GM23248 (cell line): ENCODE data around the gene BAIAP2L2. TPM values are rescaled to one million over a fixed set of nuclear protein-coding genes. Genes with fewer than 3 reads are reported as not detected.

Source experiments
- DNase-seq: peaks from one replicate; pipeline ENCODE4 v3.0.0-alpha.2; 2015
- H2AFZ ChIP-seq: fragments of 200-600 bp; sonication (generic); 2 replicates; pipeline ENCODE4 v1.6.1; 2016; ENCODE audit warnings: antibody characterized with exemption
- H3F3A ChIP-seq: fragments of 200-600 bp; sonication (generic); 2 replicates; pipeline ENCODE4 v1.6.1; 2016; ENCODE audit warnings: mild to moderate bottlenecking, antibody characterized with exemption, mixed run types; ENCODE audit not compliant: insufficient read depth
- H3K27ac ChIP-seq: fragments of 200-600 bp; sonication (generic); 2 replicates; pipeline ENCODE4 v1.5.1; 2016; ENCODE audit warnings: mild to moderate bottlenecking
- H3K27me3 ChIP-seq: fragments of 200-600 bp; sonication (generic); replicated peaks from 2 replicates; pipeline ENCODE4 v1.6.1; 2016; ENCODE audit warnings: mild to moderate bottlenecking; ENCODE audit not compliant: insufficient read depth
- H3K36me3 ChIP-seq: fragments of 200-600 bp; sonication (generic); 2 replicates; pipeline ENCODE4 v1.6.1; 2016; ENCODE audit warnings: low read depth, mild to moderate bottlenecking
- H3K4me1 ChIP-seq: fragments of 200-600 bp; sonication (generic); 2 replicates; pipeline ENCODE4 v1.6.1; 2016; ENCODE audit warnings: mild to moderate bottlenecking; ENCODE audit not compliant: insufficient read depth
- H3K4me2 ChIP-seq: fragments of 200-600 bp; sonication (generic); one replicate; pipeline ENCODE4 v1.6.1; 2016; ENCODE audit warnings: mild to moderate bottlenecking; ENCODE audit not compliant: unreplicated experiment
- H3K4me3 ChIP-seq: fragments of 200-600 bp; sonication (generic); 2 replicates; pipeline ENCODE4 v1.5.1; 2016; ENCODE audit warnings: mild to moderate bottlenecking
- H3K79me2 ChIP-seq: fragments of 200-600 bp; sonication (generic); 2 replicates; pipeline ENCODE4 v1.6.1; 2016; ENCODE audit warnings: mild to moderate bottlenecking; ENCODE audit not compliant: insufficient read depth
- H3K9ac ChIP-seq: fragments of 200-600 bp; sonication (generic); 2 replicates; pipeline ENCODE4 v1.6.1; 2016; ENCODE audit warnings: mild to moderate bottlenecking
- H3K9me2 ChIP-seq: fragments of 200-600 bp; sonication (generic); 2 replicates; pipeline ENCODE4 v1.6.1; 2016; ENCODE audit warnings: mixed run types, mild to moderate bottlenecking, moderate library complexity; ENCODE audit not compliant: insufficient read depth
- H3K9me3 ChIP-seq: fragments of 200-600 bp; sonication (generic); one replicate; pipeline ENCODE4 v1.6.1; 2017; ENCODE audit warnings: low read depth
- H4K20me1 ChIP-seq: fragments of 200-600 bp; sonication (generic); 2 replicates; pipeline ENCODE4 v1.6.0; 2016; ENCODE audit not compliant: insufficient read depth
- EZH2 ChIP-seq: fragments of 200-600 bp; sonication (generic); IDR thresholded peaks from 2 replicates; pipeline ENCODE4 v1.6.1; 2018; ENCODE audit warnings: antibody characterized with exemption, mild to moderate bottlenecking; ENCODE audit not compliant: insufficient read depth, poor library complexity, severe bottlenecking
- EZH2phosphoT487 ChIP-seq: fragments of 200-600 bp; sonication (generic); IDR thresholded peaks from 2 replicates; pipeline ENCODE4 v1.6.1; 2018; ENCODE audit warnings: antibody characterized with exemption, moderate library complexity, mild to moderate bottlenecking, low read depth; ENCODE audit not compliant: insufficient read depth
- WGBS, 2 experiments: methylation state at CpG; one replicate each; pipeline ENCODE4 v1.1.6; 2015 to 2017; ENCODE audit warnings: low lambda C conversion rate in 2 of 2, low coverage in 1 of 2; ENCODE audit errors: missing lambda C conversion rate in 2 of 2; 5-methylcytosine and 5-hydroxymethylcytosine counted together
- in situ Hi-C: fragments of 300-500 bp; cut with MboI; formaldehyde crosslinking; loops from 2 replicates; pipeline ENCODE4 v1.15.0; 2020
- polyA plus RNA-seq: library from polyadenylated mRNA; unstranded; fragments of >200 nt; fragmentation: Nextera tagmentation; extraction: Ambion mirVana; gene quantifications from 2 replicates; pipeline ENCODE4 v1.2.1, GENCODE V29; 2016
- total RNA-seq: library from RNA; depleted of rRNA; stranded (reverse); fragments of >200 nt; shearing (Covaris generic); gene quantifications from 2 replicates; pipeline ENCODE4 v1.2.3, GENCODE V29; 2014

BAIAP2L2 gene
- total and polyA plus RNA-seq, 2 experiments from 2014 or later, result 12.6 to 13.4 TPM

- Histone ChIP-seq H3K9me2 (no peaks in the 10 kb centered on the region), H3K79me2 (no peaks in the 10 kb centered on the region), H3K9ac (no peak overlapping the region), H3K4me1 (no peaks in the 10 kb centered on the region), H2AFZ (no peak overlapping the region), H3F3A (no peaks in the 10 kb centered on the region), H3K4me3 (no peak overlapping the region), H4K20me1 (no peaks in the 10 kb centered on the region), H3K36me3 (no peaks in the 10 kb centered on the region), H3K9me3 (no peaks in the 10 kb centered on the region), H3K4me2 (no peak overlapping the region), H3K27ac (no peak overlapping the region), H3K27me3 (no peaks in the 10 kb centered on the region)
- DNase-seq, result no peak
- WGBS, 2 experiments, result 52 to 54% methylated on average over 8 of the region's 8 CpGs
- TF ChIP-seq EZH2, result no peak
- no peak for TF ChIP-seq EZH2phosphoT487
- in situ Hi-C loops, result no loop called here
Measured at GRCh38 chr22:38067028-38067415, 43.5 kb downstream of the BAIAP2L2 start.

- Histone ChIP-seq H3K36me3 (no peaks in the 10 kb centered on the region), H3K4me2 (no peak overlapping the region), H3K9me2 (no peaks in the 10 kb centered on the region), H3K4me1 (no peaks in the 10 kb centered on the region), H2AFZ (no peak overlapping the region), H3K27ac (no peak overlapping the region), H3K79me2 (no peaks in the 10 kb centered on the region), H3K9ac (no peak overlapping the region), H3K27me3 (no peaks in the 10 kb centered on the region), H3K4me3 (no peak overlapping the region), H3F3A (no peaks in the 10 kb centered on the region), H3K9me3 (no peaks in the 10 kb centered on the region), H4K20me1 (no peaks in the 10 kb centered on the region)
- in situ Hi-C loops, result no loop called here
- TF ChIP-seq EZH2, result no peak
- TF ChIP-seq EZH2phosphoT487, result no peak
- 68 to 71% methylated on average over 13 of the region's 13 CpGs for WGBS, 2 experiments
- DNase-seq, result no peak
Measured at GRCh38 chr22:38066381-38067027, 44.0 kb downstream of the BAIAP2L2 start.

DNA sequence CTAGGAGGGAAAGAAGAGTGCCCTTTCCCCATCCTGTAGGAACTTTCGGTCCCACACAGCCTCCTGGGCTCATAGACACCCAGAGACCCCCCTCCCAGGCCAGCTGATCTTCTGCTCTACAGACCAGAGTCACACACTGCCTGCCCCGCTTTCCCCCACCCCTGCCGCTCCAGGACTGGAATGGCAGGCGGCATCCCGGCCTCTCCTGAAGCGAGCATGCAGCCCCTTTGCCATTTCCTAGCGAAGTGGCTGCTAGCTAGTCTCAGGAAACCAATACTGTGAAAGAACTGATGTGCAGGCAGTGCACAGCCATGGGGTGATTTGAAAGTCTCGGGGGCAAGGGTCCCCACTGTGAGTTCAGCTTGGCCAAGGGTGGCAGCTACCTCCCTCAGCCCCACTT, 44.9 kb downstream of the BAIAP2L2 start:
- H3K9ac ChIP-seq, result no peak overlapping the region
- no peaks in the 10 kb centered on the region for H3K4me1 ChIP-seq
- no peaks in the 10 kb centered on the region for H3K9me2 ChIP-seq
- no peaks in the 10 kb centered on the region for H4K20me1 ChIP-seq
- H3K27ac ChIP-seq, result no peak overlapping the region
- 91 to 98% methylated on average over 8 of the region's 8 CpGs for WGBS, 2 experiments
- TF ChIP-seq EZH2phosphoT487 (no peak), EZH2 (no peak)
- H3K4me3 ChIP-seq, result no peak overlapping the region
- DNase-seq, result no peak
- H3K9me3 ChIP-seq, result no peaks in the 10 kb centered on the region
- H2AFZ ChIP-seq, result no peak overlapping the region
- no peaks in the 10 kb centered on the region for H3K36me3 ChIP-seq
- no peak overlapping the region for H3K4me2 ChIP-seq
- in situ Hi-C loops, result no loop called here
- H3F3A ChIP-seq, result no peaks in the 10 kb centered on the region
- no peaks in the 10 kb centered on the region for H3K79me2 ChIP-seq
- H3K27me3 ChIP-seq, result no peaks in the 10 kb centered on the region

DNA sequence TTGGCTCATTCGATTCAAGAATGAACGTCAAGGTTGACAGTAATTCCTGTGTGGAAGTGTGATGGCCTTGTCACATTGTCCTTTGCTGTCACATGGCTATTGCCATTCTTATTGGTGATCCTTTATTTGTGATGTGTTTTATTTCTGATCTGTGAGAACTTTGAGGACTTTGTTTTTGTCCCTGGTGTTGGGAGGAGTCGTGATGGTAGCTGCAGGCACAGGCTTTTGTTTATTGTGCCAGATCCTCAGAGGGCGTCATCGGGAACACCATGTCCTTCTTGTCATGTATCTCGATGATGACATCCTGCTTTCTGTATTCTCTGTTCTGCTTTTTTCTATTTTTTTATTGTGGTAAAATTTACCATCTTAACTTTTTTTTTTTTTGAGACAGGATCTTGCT, 47.7 kb downstream of the BAIAP2L2 start:
- Histone ChIP-seq H2AFZ (no peak overlapping the region), H4K20me1 (no peaks in the 10 kb centered on the region), H3K9me3 (no peaks in the 10 kb centered on the region), H3K9ac (no peak overlapping the region), H3K4me2 (no peak overlapping the region), H3K4me3 (no peak overlapping the region), H3K36me3 (no peaks in the 10 kb centered on the region), H3K27ac (no peak overlapping the region), H3K27me3 (no peaks in the 10 kb centered on the region), H3F3A (no peaks in the 10 kb centered on the region), H3K9me2 (no peaks in the 10 kb centered on the region), H3K4me1 (no peaks in the 10 kb centered on the region), H3K79me2 (no peaks in the 10 kb centered on the region)
- no peak for DNase-seq
- no peak for TF ChIP-seq EZH2
- no peak for TF ChIP-seq EZH2phosphoT487
- 20 to 25% methylated on average over 6 of the region's 6 CpGs for WGBS, 2 experiments
- in situ Hi-C loops, result no loop called here
